HG02943 (cell line): ENCODE data around the gene MERTK.
"Not testable (repeated sequence)": the region's sequence is repeated elsewhere in the genome, so short reads cannot be mapped to it uniquely, and the experiment has no call there.

Source experiments
- ATAC-seq: cut with Tn5 transposase; IDR thresholded peaks from one replicate; pipeline ENCODE4 v1.9.1; 2021; ENCODE audit warnings: mild to moderate bottlenecking, low read depth, moderate library complexity; ENCODE audit not compliant: unreplicated experiment

Gene MERTK

DNA sequence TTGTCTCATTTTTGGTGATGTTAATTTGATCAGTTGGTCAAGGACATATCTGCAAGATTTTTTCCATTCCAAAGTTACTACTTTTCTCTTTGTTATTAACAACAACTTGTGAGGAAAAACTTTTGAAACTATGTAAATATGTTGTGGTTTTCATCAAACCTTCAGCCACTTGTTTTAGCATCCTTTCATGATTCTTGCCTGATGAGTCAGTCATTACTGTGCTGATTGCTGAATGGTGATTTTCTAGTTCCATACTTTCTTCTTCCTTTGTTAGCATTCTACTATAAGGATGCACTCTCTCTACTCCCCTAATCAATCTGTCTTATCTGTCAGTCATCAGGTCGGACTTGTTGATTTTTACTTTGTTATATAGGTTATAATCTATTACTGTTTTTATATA is 167.6 kb downstream of the MERTK start:
- no peak for ATAC-seq

DNA sequence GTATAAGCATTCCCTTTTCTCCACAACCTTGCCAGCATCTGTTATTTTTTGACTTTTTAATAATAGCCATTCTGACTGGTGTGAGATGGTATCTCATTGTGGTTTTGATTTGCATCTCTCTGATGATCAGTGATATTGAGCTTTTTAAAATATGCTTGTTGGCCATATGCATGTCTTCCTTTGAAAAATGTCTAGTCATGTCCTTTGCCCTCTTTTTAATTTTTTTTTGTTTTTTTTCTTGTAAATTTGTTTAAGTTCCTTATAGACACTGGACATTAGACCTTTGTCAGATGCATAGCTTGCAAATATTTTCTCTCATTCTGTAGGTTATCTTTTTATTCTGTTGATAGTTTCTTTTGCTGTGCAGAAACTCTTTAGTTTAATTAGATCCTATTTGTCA is 171.4 kb downstream of the MERTK start:
- ATAC-seq = not testable (repeated sequence)

DNA sequence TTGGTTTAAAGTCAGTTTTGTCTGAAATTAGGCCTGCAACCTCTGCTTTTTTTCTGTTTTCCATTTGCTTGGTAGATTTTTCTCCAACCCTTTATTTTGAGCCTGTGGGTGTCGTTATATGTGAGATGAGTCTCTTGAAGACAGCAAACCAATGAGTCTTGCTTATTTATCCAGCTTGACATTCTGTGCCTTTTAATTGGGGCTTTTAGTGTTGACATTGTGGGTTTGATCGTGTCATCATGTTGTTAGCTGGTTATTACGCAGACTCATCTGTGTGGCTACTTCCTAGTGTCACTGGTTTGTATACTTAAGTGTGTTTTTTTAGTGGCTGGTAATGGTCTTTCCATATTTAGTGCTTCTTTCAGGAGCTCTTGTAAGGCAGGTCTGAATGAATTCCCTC is 175.5 kb downstream of the MERTK start:
- ATAC-seq = no peak

DNA sequence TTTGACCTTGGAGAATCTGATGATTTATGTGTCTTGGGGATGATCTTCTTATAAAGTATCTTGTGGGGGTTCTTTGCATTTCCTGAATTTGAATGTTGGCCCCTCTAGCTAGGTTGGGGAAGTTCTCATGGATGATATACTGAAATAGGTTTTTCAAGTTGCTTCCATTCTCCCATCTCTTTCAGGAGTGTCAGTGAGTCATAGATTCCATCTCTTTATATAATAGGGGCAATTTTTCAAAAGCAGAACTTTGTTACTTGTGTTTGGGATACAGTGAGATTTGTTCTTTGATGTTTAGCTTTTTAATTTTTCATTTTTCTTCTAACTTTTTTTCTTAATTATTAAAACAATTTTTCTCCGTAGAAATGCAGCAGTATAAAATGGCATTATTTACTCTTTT is 176.1 kb downstream of the MERTK start:
- ATAC-seq = no peak

DNA sequence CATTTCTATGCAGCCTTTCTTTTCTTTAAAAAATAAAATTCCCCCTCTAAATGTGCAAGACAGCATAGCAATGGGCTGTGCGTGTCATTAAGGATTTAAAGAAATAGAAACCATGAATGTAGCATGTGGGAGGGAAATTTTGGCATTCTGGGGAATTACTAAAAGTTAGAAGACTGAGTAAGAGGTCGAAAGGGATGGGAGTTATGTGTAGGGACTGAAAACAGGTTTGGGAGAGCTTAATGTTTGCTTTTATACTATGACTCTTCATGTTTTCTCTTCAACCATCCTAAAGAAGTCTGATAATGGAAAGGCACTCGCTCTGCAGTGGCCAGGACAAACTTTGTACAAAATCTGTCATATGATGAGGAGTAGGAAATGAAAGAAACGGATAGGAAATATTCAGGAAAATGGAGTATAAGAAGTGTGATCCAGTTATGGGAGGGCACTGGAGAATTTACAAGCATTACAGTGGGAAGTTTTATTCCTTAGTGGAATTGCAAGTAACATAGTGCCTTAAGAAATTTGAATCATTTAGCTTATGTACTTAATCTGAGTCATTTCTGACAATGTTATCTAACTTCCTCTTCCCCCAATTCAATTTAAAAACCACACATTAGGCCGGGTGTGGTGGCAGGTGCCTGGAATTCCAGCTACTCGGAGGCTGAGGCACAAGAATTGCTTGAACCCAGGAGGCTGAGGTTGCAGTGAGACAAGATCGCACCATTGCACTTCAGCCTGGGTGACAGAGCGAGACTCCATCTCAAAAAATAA is 177.3 kb downstream of the MERTK start:
- no peak for ATAC-seq

DNA sequence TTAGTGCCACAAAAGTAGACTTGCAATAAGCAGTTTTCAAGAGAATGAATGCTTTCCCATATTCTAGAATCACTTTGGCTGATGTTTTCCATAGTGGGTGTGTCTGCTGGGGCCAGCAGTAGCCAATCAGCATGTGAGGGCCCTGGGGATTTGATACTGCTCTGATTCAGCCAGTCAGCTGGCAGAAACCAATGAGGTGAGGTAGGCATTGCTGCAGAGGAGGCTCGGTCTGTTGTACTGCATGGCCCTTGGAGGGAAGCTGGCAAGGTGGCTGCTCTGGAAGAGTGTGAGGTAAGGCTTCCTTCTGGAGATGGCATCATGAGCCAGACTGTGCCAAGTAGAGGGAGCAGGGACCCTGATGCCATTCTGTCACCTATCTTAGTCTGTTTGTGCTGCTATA is 179.4 kb downstream of the MERTK start:
- no peak for ATAC-seq
